Stimulated activated CD4-positive, alpha-beta T cell treated with anti-CD3 and anti-CD28 coated beads, Interleukin-2, amount 100 ng/mL, for 48 hours (primary cell): Measurements from ENCODE around the gene FMNL1.
A peak's percentile ranks its signal among the peaks of the same experiment; 100 is the strongest.

Experiments
- DNase-seq, 2 donors: peaks; one replicate each; pipeline ENCODE4 v3.0.0-alpha.2; 2020

The FMNL1 gene

DNA sequence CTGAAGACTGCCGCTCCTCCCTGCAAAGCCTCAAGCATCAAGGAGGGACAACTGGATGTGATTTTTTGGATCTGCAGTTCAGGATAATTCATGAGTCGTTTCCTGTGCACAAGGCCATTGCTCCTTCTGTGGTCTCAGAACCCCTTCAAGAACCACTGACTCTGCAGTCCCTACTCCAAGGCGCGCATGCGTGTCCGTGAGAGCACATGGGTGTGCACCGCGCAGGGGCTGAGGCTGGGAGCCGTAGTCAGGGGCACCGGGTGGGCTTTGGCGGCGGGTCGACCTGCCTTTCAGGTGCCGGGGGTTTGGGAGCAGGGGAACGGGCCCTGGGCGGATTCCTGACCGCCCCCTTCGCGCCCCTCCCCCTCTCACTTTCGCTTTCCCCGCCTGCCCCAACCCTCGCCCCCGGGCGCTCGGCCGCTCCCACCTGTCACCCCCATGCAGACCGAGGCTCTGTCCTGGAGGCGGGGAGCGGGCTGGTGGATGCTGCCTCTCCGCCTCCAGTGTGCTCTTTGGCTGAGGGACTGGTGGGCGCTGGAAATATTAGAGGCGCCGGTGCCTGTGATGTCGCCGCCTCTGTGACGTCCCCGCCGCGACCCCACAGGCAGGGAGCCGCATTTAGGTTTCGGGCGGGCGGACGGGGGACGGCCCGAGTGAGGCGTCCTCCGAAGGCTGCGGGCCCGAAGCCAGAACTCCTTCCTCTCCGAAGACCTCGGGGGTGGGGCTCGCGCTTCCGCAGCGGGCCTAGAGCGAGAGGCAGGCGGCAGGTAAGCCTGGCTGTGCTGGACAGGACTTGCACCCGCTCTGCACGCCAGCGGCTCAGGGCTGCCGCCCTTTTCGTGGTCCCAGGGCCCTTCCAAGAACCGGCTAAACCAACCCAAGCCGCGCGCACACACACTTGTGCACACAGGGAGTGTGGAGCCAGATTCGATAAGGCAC, 40.2 kb downstream of the FMNL1 start, which contains the start of gene SPATA32:
Gene SPATA32 (minus strand): TSS at position 518 of the 939 bp plus-strand sequence. CDS start 78 bp downstream, at position 440.
- peak; percentile 33 to 51 for DNase-seq

DNA sequence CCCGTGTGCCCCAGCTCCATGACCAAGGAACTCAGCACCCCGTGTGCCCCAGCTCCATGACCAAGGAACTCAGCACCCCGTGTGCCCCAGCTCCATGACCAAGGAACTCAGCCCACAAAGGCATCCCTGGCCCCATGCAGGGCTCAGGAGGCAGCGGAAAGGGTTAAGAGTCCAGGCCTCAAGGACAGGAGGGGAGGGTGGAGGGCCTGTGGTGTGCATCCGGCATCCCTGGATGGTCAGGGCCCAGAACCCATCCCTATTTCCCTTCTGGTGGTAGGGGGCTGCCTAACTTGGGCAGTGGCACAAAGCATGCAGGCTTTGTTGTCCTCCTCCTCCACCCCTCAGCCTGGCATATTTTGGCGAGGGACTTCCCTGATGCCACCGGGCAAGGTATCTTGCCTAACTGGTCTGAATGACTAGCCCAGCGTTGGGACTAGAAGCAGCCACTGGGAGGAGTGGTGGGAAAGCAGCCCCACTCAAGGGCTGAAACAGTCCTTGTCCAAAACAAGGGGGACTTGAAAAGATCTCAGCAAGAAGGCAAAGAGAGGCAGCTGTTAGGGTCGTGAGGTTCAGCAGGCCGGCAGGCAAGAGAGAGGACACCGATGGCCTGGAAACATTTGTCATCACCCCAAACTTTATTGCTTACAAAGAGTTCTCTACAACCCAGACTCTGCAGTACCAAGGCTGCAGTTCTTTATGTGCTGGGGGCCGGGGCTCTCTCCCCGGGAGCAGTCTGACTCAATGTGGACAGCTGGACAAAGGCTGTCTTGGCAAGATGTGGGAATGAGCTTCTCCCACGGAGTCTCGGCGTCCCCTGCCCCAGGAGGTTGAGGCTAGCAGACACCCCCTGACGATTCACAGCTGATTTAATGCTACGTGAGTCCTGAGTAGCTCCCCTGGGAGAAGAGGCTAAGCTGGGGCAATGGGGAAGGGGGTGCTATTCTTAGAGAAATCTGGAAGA, 41.1 kb downstream of the FMNL1 start:
- DNase-seq, result no peak

DNA sequence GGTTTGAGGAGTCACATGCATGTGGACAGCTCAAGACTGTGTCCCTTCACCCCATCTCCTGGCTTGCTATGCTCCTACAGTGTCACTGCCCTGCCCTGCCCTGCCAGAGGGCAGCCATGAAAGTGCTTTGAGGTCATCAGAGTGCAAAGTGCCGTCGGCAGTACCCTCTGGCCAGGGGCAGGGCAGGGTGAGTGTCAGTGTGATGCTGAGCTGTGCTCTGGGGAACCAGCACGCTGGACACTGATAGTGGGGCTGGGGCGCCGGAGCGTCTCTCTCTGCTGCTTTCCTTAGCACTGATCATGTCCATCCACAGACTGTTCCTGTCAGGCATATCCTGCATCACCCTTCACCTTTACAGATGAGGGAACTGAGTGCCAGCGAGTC, 41.8 kb downstream of the FMNL1 start:
- DNase-seq, result no peak

DNA sequence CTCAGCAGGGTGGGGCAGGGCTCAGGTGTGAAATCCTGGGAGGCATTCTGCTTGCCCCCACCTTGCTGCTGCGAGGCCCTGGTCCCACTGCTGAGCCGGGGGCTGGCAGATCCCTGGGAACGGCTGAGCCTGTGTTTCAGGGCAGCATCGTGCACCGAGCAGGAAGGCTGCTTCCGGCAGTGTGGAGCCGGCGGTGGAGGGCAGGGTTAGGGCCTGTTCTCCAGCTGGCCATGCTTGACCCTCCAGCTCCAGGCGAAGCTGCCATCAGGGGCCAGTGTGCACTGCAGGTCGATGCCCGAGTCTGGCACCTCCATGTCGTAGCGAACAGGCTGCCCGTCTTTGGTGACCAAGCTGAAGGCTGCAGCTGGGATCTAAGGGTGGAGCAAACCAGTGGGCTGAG, 42.7 kb downstream of the FMNL1 start:
- DNase-seq, result no peak

DNA sequence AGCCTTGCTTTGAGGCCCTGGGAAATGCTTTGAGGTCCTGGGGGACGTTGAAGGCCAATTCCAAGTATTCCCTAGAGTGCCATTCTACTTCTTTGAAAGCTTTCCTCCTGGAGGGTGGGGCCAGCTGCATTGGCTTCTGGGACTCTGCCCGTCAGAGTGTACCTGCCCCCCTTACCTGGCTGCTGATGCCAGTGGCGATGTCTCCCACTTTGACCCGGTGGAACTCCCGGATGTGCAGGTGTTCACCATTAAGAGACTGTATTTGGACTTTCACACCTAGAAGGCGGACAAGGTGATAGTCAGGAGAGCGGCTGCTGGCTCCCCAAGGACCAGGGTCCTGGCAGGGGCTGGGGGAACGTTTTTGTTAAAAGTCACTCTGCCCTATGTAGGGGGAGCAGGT, 43.3 kb downstream of the FMNL1 start:
- no peak for DNase-seq

DNA sequence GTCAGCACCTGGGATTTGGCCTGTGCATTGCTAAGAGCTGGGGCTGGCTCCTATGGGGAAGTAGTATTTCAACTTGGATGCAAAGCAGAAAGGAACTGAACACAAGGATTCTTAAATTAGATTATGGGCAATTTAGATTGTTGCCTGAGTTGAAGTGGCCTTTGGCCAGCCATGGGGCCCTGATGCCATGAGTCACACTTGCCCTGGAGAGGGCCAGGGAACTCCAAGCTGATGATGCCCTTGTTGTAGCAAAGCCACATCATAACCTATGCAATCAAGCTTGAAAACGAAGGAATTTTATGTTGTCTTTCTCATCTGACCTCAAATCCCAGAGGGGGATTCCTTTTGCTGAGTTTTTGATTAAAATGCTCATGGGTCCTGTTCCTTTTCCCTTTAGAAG, 44.1 kb downstream of the FMNL1 start:
- DNase-seq, result no peak

DNA sequence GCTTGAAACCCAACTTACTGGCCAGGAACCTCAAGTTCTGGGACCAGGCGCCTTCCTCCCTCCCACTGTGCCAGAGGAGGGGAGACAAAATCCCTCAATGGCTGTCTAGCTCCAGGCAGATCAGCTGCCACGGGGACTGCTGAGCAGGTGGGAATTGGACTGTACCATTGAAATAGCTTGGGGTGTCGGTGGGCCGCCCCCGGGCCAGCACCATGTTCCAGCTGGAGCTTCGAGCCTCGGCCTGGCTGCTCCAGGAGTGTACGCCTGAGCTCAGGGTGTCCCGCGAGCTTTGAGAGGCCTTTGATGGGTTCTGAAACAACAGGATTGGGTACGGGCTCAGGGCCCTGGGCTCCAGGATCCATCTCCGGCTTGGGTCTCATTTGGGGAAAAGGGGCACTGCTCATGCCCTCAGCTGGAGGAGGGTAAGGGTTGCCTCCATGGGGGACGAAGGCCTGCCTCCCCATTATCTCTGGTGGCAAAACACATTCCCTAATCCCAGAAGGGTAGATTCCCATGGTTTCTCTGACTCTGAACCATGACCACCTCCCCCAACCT, 44.8 kb downstream of the FMNL1 start:
- DNase-seq, result no peak

DNA sequence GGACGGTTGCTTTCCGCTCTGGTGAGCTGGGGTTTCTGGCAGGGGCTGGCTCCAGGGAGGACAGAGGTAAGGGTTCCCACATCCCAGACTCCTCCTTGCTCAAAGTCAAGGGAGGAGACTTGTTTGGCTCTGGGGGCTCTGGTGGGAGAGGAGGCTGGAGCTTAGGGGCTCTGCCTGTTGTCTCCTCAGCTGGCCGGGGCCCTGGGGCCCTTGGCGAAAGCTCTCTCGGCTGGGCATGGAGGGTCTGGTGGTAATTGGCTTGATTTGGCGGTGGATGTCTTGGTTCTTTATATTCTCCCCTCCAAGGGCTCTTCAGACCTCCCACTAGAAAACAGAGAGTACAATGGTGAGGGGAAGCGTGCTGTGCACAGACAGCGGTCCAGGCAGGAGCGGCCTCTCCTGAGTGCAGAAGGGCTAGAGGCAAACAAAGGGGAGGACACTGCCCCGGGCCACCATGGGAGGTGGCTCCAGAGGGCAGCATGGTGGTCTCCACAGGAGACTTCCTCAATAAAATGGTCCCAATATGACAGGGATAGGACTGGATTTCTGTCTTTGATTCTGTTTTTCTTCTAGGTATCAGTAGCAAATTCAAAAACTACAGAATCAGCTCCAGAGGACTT, 45.9 kb downstream of the FMNL1 start:
- DNase-seq, result no peak

DNA sequence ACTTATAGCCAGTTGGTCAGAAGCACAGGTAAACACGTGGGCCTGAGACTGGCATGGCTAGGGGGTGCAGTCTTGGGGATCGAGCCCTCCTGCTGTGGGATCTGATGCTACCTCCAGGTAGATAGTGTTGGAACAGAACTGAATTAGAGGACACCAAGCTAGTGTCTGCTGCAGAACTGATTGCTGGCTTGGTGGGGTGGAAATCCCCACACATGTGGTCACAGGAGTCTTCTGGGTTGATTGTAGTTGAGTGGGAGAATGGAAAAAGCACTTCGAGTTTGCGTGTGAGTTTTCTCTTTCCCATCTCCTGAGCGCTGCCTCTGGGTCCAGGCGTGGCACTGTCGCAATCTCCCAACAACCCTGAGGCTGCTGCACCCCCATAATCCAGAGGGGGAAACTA, 48.2 kb downstream of the FMNL1 start:
- no peak for DNase-seq

DNA sequence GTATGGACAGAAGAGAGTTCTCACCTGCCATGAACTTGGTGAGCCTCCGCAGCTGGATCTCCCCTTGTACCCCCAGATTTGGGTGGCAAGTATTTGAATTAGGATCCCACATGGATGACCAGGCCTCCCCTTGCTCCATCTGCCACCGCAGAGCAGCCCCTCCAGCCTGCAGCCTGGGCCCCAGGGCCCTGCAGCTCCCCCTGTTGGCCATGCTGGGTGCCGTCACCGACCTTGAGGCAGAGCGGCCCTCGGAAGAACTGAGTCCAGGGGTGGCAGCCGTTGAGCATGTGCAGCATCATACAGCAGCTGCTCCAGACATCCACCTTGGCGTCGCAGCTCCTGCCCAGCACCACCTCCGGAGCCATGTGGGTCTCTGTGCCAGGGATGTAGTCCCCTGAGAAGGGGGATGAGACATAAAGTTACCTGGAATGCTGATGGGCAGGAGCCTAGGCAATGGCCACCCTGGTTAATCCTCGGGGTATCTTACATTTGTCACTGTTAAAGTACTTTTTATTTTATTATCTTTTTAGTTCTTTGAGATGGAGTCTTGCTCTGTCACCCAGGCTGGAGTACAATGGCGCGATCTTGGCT, 49.2 kb downstream of the FMNL1 start:
- peak; percentile 55 to 65 for DNase-seq

DNA sequence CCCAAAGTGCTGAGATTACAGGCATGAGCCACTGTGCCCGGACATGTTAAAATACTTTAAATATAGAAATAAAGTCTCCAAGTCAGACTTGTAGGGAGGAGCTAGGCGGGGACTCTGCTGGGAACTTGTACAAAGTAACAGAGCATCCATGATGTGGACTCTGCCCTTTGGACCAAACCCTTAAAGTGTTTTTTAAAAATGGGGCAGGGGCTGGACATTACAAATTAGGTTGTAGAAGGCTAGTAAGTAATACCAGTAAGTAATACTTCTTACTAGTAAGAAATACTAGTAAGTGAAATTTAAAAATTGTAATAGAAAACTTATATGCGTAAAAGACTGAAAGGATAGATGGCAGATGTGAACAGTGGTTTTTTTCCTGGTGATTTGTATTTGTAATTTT, 49.9 kb downstream of the FMNL1 start:
- no peak for DNase-seq

DNA sequence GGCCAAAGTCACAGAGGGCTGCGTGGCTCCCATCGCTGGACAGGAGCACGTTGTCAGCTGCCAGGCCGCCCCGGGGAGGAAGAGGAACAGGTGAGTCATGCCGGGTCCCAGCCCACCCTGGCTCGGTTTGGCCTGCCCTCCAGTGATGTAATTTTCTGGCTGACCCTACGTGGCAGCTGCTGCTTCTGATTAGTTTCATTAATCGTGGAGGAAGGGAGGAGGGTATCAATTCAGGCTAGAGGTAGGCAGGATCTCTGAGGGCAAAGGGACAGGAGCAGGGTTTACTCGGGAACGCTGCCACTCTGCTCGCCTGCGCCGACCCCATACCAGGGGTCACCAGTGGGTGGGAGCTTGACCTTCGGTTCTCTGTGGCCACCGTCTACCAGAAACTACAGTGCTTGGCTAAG, 51.9 kb downstream of the FMNL1 start:
- DNase-seq, result no peak

DNA sequence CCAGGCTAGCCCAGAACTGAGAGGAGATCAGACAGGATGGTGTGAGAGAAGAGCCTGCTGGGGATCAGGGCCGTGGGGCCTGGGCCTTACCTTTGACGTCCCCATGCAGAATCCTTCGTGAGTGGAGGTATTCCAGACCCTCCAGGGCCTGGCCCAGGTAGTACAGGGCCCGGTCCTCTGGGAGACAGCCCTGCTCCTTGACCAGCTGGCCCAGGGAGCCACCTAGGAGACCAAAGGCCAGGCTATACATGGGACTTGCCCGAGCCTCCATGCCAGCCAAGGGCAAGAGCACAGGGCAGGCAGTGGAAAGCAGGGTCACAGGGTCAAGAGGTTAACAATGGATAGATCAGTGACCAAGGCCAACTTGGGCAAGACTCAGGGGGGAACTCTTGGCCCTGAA, 52.3 kb downstream of the FMNL1 start:
- DNase-seq, result no peak

DNA sequence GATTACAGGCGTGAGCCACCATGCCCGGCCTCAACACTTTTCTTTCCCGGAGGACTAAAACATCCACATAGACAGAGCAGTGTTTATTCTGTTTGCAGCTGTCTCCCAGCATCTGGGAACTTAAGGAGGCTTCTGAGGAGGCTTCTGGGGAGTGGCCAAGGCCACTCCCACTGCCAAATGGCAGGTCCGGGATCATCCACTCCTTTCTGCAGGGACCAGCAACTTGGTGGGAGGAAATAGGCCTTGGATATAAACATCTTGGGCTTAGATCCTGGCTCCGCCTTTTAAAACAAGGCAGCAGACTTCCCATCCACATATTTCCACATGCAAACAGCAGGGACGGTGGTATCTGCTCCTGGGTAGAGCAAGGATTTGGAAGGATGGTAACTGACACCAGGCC, 54.3 kb downstream of the FMNL1 start:
- no peak for DNase-seq

DNA sequence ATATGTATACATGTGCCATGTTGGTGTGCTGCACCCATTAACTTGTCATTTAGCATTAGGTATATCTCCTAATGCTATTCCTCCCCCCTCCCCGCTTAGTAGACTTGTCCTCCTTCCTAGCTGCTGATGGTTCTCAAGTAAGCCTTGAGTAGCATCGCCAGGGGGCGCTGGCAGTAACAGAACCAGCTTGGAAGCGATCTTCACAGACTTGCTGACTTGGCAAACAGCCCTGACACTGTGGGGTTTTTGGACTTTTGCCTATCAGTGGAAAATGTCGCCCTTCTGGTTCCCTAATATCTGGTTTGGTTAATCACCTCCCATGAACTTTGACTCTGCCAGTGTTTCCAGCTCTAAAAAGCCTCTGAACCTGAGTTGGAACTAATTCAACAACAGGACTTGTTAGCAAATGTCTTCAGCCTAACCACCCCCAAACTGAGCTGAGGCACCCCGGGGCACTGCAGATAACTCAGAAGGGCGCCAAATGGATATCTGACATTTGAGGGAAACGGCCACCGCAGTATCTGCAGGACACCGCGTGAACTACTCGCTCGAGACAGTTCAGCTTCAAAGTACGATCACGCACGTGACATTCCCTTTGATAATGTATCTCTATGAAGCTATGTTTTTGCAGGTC, 55.6 kb downstream of the FMNL1 start:
- DNase-seq, result peak; percentile 85 to 90

DNA sequence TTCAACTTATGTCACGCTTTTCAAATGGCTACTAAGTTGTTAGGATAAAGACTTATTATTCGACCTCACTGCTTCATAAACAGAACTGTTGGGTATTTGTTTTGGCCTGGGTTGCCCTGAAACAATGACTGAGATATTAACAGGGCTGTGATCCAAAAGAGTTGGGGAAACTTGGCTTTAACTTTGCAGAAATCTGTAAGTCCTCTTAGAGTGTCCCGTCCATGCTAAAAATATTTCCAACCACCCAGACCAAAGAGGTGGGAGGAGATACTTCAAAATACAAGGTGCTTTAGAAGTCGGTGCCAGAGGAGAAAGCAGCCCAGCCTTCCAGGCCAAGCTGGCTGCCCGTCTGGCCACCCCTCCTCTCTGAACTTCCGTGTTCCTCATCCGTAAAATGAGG, 56.3 kb downstream of the FMNL1 start:
- DNase-seq, result no peak

DNA sequence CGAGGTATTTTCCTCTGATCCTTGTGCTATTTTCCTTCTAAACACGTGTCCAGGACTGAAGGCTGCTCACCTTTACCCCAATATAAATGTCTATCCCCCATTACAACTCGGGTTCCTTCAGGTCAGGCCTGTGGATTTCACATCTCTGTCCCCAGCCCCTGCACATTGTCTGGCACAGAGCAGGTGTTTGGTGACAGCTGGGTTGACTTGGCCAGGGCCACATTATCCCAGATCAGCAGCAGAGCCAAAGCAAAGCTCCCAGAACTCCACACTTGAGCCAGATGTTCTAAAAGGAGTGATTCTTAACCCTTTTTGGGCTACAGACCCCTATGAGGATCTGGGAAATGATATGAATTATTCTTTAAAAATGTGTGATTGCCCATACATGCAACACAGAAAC, 58.2 kb downstream of the FMNL1 start:
- no peak for DNase-seq

DNA sequence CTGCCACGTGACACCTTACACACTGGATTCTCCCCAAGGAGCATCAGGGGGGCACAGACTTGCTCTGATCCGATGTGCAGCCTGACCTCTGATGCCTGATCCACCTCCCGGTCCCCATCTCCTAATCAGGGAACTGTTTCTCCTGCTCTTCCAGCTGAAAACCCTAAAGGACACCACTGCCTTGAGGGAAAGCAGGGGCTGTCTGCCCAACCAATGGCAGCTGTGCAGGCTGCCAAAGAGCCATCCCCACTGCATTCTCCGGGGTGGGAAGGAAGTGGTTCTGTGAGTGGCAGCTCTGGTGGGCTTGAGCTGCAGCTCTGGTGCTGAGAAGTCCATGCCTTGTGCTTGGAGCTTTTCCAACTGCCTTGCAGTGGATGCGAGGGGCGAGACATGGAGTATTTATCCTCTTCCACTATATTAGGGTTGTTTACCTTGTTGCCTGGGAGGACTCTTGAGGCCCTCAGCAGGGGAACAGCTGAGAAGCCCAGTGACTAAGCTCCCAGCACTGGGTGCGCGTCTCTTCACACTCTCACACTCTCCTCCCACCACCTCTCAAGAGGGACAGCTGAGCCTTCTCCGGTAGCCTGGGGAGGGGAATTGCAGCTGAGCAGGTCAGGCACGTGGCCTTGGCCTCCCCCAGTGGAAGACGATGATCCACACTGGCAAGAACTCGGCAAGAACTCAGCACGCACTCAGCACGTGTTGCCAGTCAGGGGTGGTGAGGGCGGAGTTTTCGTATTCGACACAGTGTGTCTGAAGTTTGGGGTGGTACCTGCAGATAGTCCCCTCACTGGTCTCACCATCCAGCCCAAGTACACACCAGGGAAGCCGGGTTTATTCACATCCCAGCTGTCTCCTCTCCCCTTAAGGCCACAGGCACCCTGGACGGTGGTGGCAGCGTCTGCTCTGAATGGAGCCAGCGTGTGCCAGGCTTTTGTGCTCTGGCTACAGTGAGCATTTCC, 61.3 kb downstream of the FMNL1 start:
- DNase-seq, result no peak

DNA sequence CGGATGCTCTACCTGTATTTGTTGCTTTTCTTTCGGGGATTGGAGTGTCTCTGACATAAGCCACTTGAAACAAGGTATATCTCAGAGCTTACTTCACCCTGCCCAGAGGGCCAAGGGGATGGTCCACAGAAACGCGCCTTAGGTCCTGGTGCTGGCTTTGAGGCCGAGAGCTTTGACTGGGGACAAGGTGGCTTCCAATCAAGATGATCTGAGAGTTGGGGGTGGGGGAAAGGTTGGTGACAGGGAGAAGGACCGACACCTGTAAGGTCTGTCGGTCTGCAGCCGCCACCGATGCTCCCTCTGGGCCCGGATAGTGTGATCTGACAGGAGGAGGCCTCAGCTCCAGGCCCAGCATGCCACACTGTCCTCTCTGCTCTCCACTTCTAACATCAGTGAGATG, 62.0 kb downstream of the FMNL1 start:
- no peak for DNase-seq
